HepG2 (cell line): ENCODE data around the gene SIX5. TPM values are rescaled to one million over a fixed set of nuclear protein-coding genes. Genes with fewer than 3 reads are reported as not detected.

Source experiments
- BCLAF1 ChIP-seq: fragments of 450-650 bp; IDR thresholded peaks from 2 replicates; pipeline ENCODE4 v1.6.1; 2017; ENCODE audit warnings: mild to moderate bottlenecking
- CEBPG ChIP-seq: IDR thresholded peaks from 2 replicates; pipeline ENCODE4 v1.6.1; 2016
- CENPBD1 ChIP-seq: sonication (generic); formaldehyde crosslinking; IDR thresholded peaks from 2 replicates; pipeline ENCODE4 v1.8.0; 2022; ENCODE audit warnings: missing genetic modification reagents, low read depth, mild to moderate bottlenecking, borderline replicate concordance
- DZIP1 ChIP-seq: sonication (generic); formaldehyde crosslinking; IDR thresholded peaks from 2 replicates; pipeline ENCODE4 v1.5.0; 2020; ENCODE audit warnings: mild to moderate bottlenecking, missing genetic modification reagents
- EED ChIP-seq: sonication (generic); formaldehyde crosslinking; IDR thresholded peaks from 2 replicates; pipeline ENCODE4 v1.5.0; 2020; ENCODE audit warnings: mild to moderate bottlenecking, missing genetic modification reagents
- JDP2 ChIP-seq: sonication (generic); formaldehyde crosslinking; IDR thresholded peaks from 2 replicates; pipeline ENCODE4 v1.8.1; 2022; ENCODE audit warnings: missing genetic modification reagents, borderline replicate concordance
- JUND ChIP-seq: sonication (generic); formaldehyde crosslinking; IDR thresholded peaks from 2 replicates; pipeline ENCODE4 v1.8.0; 2022; ENCODE audit warnings: mild to moderate bottlenecking, missing genetic modification reagents
- MAX ChIP-seq: IDR thresholded peaks from 2 replicates; pipeline ENCODE4 v1.6.1; 2012; ENCODE audit warnings: inconsistent platforms
- MLX ChIP-seq: IDR thresholded peaks from 2 replicates; pipeline ENCODE4 v1.6.1; 2016
- NAIF1 ChIP-seq: sonication (generic); formaldehyde crosslinking; IDR thresholded peaks from 2 replicates; pipeline ENCODE4 v1.5.0; 2020; ENCODE audit warnings: mild to moderate bottlenecking, missing genetic modification reagents, borderline replicate concordance
- PPARG ChIP-seq: conservative IDR thresholded peaks from 2 replicates; pipeline ENCODE4 v1.6.1; 2016; ENCODE audit warnings: missing biosample characterization, missing genetic modification reagents
- RBM22 ChIP-seq: fragments of 200-400 bp; formaldehyde crosslinking; optimal IDR thresholded peaks from 2 replicates; pipeline ENCODE3; 2017; ENCODE audit warnings: mild to moderate bottlenecking, low read length, moderate library complexity
- SMARCE1 ChIP-seq: fragments of 450-650 bp; IDR thresholded peaks from 2 replicates; pipeline ENCODE4 v1.6.1; 2017; ENCODE audit warnings: borderline replicate concordance
- SMYD3 ChIP-seq: sonication (generic); formaldehyde crosslinking; IDR thresholded peaks from 2 replicates; pipeline ENCODE4 v1.8.1; 2023; ENCODE audit warnings: mild to moderate bottlenecking, missing genetic modification reagents
- STAG1 ChIP-seq: sonication (generic); formaldehyde crosslinking; IDR thresholded peaks from 2 replicates; pipeline ENCODE4 v1.4.0; 2020; ENCODE audit warnings: missing genetic modification reagents
- THYN1 ChIP-seq: sonication (generic); formaldehyde crosslinking; IDR thresholded peaks from 2 replicates; pipeline ENCODE4 v1.8.1; 2023; ENCODE audit warnings: low read depth, mild to moderate bottlenecking, moderate library complexity, missing genetic modification reagents, borderline replicate concordance
- ZFP1 ChIP-seq: IDR thresholded peaks from 2 replicates; pipeline ENCODE4 v1.6.1; 2016
- ZFP41 ChIP-seq: sonication (generic); formaldehyde crosslinking; IDR thresholded peaks from 2 replicates; pipeline ENCODE4 v1.4.0; 2020; ENCODE audit warnings: mild to moderate bottlenecking, missing genetic modification reagents, borderline replicate concordance
- ZNF18 ChIP-seq: sonication (generic); formaldehyde crosslinking; IDR thresholded peaks from 2 replicates; pipeline ENCODE4 v1.8.0; 2022; ENCODE audit warnings: mild to moderate bottlenecking, missing genetic modification reagents; ENCODE audit not compliant: insufficient replicate concordance
- ZNF224 ChIP-seq: sonication (generic); formaldehyde crosslinking; IDR thresholded peaks from 2 replicates; pipeline ENCODE4 v1.5.0; 2020; ENCODE audit warnings: mild to moderate bottlenecking, missing genetic modification reagents
- ZNF576 ChIP-seq: sonication (generic); formaldehyde crosslinking; IDR thresholded peaks from 2 replicates; pipeline ENCODE4 v1.4.0; 2020; ENCODE audit warnings: mild to moderate bottlenecking, missing genetic modification reagents
- ZNF776 ChIP-seq: sonication (generic); formaldehyde crosslinking; IDR thresholded peaks from 2 replicates; pipeline ENCODE4 v1.4.0; 2020; ENCODE audit warnings: mild to moderate bottlenecking, missing genetic modification reagents
- polyA plus RNA-seq, 8 experiments: library from polyadenylated mRNA; depleted of rRNA in 3 of 8; stranded (reverse) in 7 of 8; unstranded in 1 of 8; fragments of >200 nt; fragmentation: Illumina TruSeq in 4 of 8; extraction: Trizol in 4 of 8; gene quantifications; 2 replicates each; pipeline versions ENCODE4 v1.2.1 to v1.2.3, GENCODE V29; 2011 to 2016; ENCODE audit warnings: low read depth in 4 of 8, missing spikeins in 1 of 8, mixed read lengths in 1 of 8; ENCODE audit not compliant: insufficient read depth in 1 of 8
- total RNA-seq, 5 experiments: library from RNA; depleted of rRNA; stranded (reverse); fragments of >200 nt; fragmentation: Illumina TruSeq; extraction: Trizol; gene quantifications; 2 replicates each; pipeline ENCODE4 v1.2.3, GENCODE V29; 2016; ENCODE audit warnings: low read depth in 1 of 5

Gene SIX5
- total and polyA plus RNA-seq, 2 of the 13 experiments (the other 11 are each of a cell fraction or from before 2014, with no cell fraction given): 7.7 to 10.5 TPM

- TF ChIP-seq ZNF576: no peak
- no peak; the same call in 1 of the 2 replicates for TF ChIP-seq NAIF1
- no peak for TF ChIP-seq CENPBD1 (CRISPR knock-in tag)
- no peak for TF ChIP-seq ZFP41 (CRISPR knock-in tag)
- no peak for TF ChIP-seq CEBPG (CRISPR knock-in tag)
- no peak for TF ChIP-seq JDP2 (CRISPR knock-in tag)
- no peak for TF ChIP-seq SMYD3
- no peak for TF ChIP-seq ZNF776 (CRISPR knock-in tag)
- TF ChIP-seq EED (CRISPR knock-in tag): no peak
- no peak for TF ChIP-seq SMARCE1
- peak; percentile 91 for TF ChIP-seq ZNF18
- TF ChIP-seq MLX (CRISPR knock-in tag): no peak
- no peak for TF ChIP-seq ZFP1
- no peak for TF ChIP-seq THYN1 (CRISPR knock-in tag)
- no peak for TF ChIP-seq RBM22
- 0 out of 2 replicates have a peak, but pooled peaks have one; percentile 8 for TF ChIP-seq PPARG (CRISPR knock-in tag)
- peak; percentile 88 for TF ChIP-seq MAX
- no peak for TF ChIP-seq BCLAF1
- TF ChIP-seq DZIP1 (CRISPR knock-in tag): peak; percentile 94; the same call in 1 of the 2 replicates
- TF ChIP-seq JUND: no peak
- 0 out of 2 replicates have a peak, but pooled peaks have one; percentile 79 for TF ChIP-seq ZNF224 (CRISPR knock-in tag)
- 0 out of 2 replicates have a peak, but pooled peaks have one; percentile 3 for TF ChIP-seq STAG1 (CRISPR knock-in tag)
Observed at GRCh38 chr19:45767881-45768654, 984 bp downstream of the SIX5 start (continued).
